NCI-H2081 (cell line): Measurements from ENCODE around the gene DNPH1.

Experiments
- DNase-seq, 2 experiments: peaks; one replicate each; lab custom pipeline; 2025; lab: John Stamatoyannopoulos, UW

The DNPH1 gene

GRCh38 chr6:43181621-43181941, 47.7 kb downstream of the DNPH1 start:
- DNase-seq, result no peak

GRCh38 chr6:43180985-43181384, 48.3 kb downstream of the DNPH1 start:
- DNase-seq, result no peak

GRCh38 chr6:43180058-43180457, 49.2 kb downstream of the DNPH1 start:
- DNase-seq, result no peak

DNA sequence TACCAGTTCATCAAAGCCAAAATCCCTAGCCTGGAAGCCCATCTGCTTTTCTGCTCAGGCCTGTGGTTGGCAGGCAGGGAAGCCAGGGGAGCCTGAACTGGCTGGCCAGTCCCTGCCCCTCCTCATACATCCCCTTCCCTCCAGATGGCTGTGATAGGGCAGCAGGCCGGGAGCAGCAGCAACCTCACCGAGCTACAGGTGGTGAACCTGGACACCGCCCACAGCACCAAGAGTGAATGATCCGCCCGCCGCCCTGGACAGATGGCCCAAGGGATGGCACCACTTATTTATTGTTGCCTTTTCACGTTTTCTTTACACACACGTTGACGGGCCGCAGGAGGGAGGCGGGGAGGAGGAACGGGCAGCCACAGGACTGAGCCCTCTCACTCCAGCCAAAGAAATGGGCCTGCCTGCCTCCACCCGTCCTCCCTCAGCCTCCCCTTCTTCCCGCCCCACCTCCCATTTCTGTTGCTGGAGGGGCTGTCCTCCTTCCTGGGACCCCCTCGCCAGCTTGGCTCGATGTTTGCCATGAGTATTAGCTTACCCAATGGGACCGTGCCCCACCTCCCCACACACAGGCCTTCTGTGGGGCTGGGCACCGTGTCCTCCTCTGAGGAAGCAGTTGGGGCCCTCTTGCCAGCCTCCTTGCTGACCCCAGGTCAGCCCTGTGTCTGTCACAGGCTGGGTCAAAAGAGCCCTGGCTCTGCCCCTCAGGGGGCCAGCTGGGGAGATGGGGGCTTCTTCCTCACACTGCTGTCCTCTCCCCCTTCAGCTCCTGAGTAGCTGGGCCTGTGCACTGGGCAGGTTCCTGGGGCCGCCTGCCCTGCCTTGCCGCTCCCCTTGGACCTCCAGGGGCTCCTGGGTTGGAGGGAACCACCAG, 50.1 kb downstream of the DNPH1 start:
- DNase-seq, result no peak

DNA sequence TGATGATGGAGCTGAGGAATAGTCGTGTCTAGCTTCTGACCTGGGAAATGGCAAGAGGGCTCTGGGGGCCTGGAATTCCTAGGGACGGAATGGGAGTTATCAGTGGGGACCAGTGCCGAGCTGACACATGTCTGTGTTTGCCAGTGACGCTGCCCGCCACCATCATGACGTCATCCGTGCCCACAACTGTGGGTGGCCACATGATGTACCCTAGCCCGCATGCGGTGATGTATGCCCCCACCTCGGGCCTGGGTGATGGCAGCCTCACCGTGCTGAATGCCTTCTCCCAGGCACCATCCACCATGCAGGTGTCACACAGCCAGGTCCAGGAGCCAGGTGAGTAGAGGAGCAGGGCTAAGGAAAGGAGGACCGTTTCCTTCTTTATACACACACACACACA, 51.1 kb downstream of the DNPH1 start:
- DNase-seq, result no peak

GRCh38 chr6:43176423-43176786, 52.9 kb downstream of the DNPH1 start:
- DNase-seq, result no peak

GRCh38 chr6:43175676-43176422, 53.4 kb downstream of the DNPH1 start:
- DNase-seq, result no peak
